Stimulated activated CD4-positive, alpha-beta T cell treated with anti-CD3 and anti-CD28 coated beads, Interleukin-12 subunit alpha, Interleukin-12 subunit beta, amount 100 ng/mL, for 24 hours (primary cell): ENCODE results near the gene BEND4.
A peak's percentile ranks its signal among the peaks of the same experiment; 100 is the strongest.
"Not testable (repeated sequence)": the region's sequence is repeated elsewhere in the genome, so short reads cannot be mapped to it uniquely, and the experiment has no call there.

Experiments used
- DNase-seq, 2 experiments: peaks; one replicate each; pipeline ENCODE4 v3.0.0-alpha.2; 2020; ENCODE audit warnings: low read depth in 2 of 2

The BEND4 gene

GRCh38 chr4:42152507-42153504 is at the start of gene BEND4:
TSS of gene BEND4 (minus strand) at chr4:42152655. CDS start at chr4:42152143, 512 bp downstream.
- DNase-seq = no peak

- DNase-seq = no peak
Measured at GRCh38 chr4:42197341-42197740, 44.9 kb upstream of the BEND4 start.

- DNase-seq = no peak
Measured at GRCh38 chr4:42172921-42173320, 20.5 kb upstream of the BEND4 start.

GRCh38 chr4:42172128-42172790 is 19.8 kb upstream of the BEND4 start:
- no peak for DNase-seq

- no peak for DNase-seq
Measured at GRCh38 chr4:42167709-42168108, 15.3 kb upstream of the BEND4 start.

GRCh38 chr4:42166186-42166585 is 13.7 kb upstream of the BEND4 start:
- not testable (repeated sequence) for DNase-seq

- no peak for DNase-seq
Measured at GRCh38 chr4:42159271-42160001, 7.0 kb upstream of the BEND4 start.

- DNase-seq = peak in 1 of 2 experiments; percentile 8
Measured at GRCh38 chr4:42151568-42152506, 618 bp downstream of the BEND4 start.

- no peak for DNase-seq
Measured at GRCh38 chr4:42150653-42151567, 1.5 kb downstream of the BEND4 start.

- DNase-seq = no peak
Measured at GRCh38 chr4:42149004-42149403, 3.5 kb downstream of the BEND4 start.

GRCh38 chr4:42148425-42148824 is 4.0 kb downstream of the BEND4 start:
- no peak for DNase-seq

- DNase-seq = no peak
Measured at GRCh38 chr4:42144028-42144427, 8.4 kb downstream of the BEND4 start.

GRCh38 chr4:42142591-42142990 is 9.9 kb downstream of the BEND4 start:
- DNase-seq = no peak

GRCh38 chr4:42136371-42136770 is 16.1 kb downstream of the BEND4 start:
- no peak for DNase-seq

- DNase-seq = no peak
Measured at GRCh38 chr4:42133006-42133405, 19.4 kb downstream of the BEND4 start.

- no peak for DNase-seq
Measured at GRCh38 chr4:42132099-42132498, 20.4 kb downstream of the BEND4 start.

GRCh38 chr4:42123071-42123644 is 29.3 kb downstream of the BEND4 start:
- DNase-seq = no peak

GRCh38 chr4:42122237-42122636 is 30.2 kb downstream of the BEND4 start:
- DNase-seq = no peak

- no peak for DNase-seq
Measured at GRCh38 chr4:42119886-42120285, 32.6 kb downstream of the BEND4 start.

- DNase-seq = no peak
Measured at GRCh38 chr4:42112846-42113245, 39.6 kb downstream of the BEND4 start.
